Tibial nerve (tissue), 4 donors: ENCODE results near the gene NUDT16L1. TPM values are rescaled to one million over a fixed set of nuclear protein-coding genes. Genes with fewer than 3 reads are reported as not detected.

Experiments
- DNase-seq, 2 donors: peaks; one replicate each; pipeline ENCODE4 v3.0.0-alpha.2; 2019; ENCODE audit warnings: low spot score in 2 of 2
- H3K27ac ChIP-seq, 4 donors: fragments of 200-600 bp; sonication (generic) in 3 of 4; one replicate each; pipeline ENCODE4 v1.5.1; 2017 to 2019; ENCODE audit warnings: mild to moderate bottlenecking in 1 of 4
- H3K27me3 ChIP-seq, 2 donors: fragments of 200-600 bp; sonication (generic) in 1 of 2; one replicate each; pipeline versions ENCODE4 v1.5.1 to v1.6.0; 2017 to 2019
- H3K36me3 ChIP-seq, 3 donors: fragments of 200-600 bp; sonication (generic); one replicate each; pipeline ENCODE4 v1.5.1; 2018 to 2019
- H3K4me1 ChIP-seq, 4 donors: fragments of 200-600 bp; sonication (generic) in 3 of 4; one replicate each; pipeline ENCODE4 v1.5.1; 2017 to 2019
- H3K4me3 ChIP-seq, 4 donors: fragments of 200-600 bp; sonication (generic) in 3 of 4; one replicate each; pipeline ENCODE4 v1.5.1; 2017 to 2019; ENCODE audit warnings: mild to moderate bottlenecking in 1 of 4, moderate library complexity in 1 of 4
- H3K9me3 ChIP-seq, 4 donors: fragments of 200-600 bp; sonication (generic) in 3 of 4; one replicate each; pipeline ENCODE4 v1.5.1; 2017 to 2019
- CTCF ChIP-seq, 5 experiments: fragments of 200-600 bp in 3 of 5; fragments of 450-650 bp in 2 of 5; sonication (generic) in 3 of 5; IDR thresholded peaks; one replicate each; pipeline ENCODE4 v1.5.1; 2016 to 2019; ENCODE audit warnings: antibody characterized with exemption in 5 of 5, mild to moderate bottlenecking in 3 of 5, moderate library complexity in 2 of 5
- EP300 ChIP-seq, 2 donors: sonication (generic); formaldehyde crosslinking; IDR thresholded peaks; one replicate each; pipeline ENCODE4 v1.6.1; 2017; ENCODE audit warnings: antibody characterized with exemption in 2 of 2, mild to moderate bottlenecking in 1 of 2
- POLR2A ChIP-seq, 2 donors: fragments of 450-650 bp; IDR thresholded peaks; one replicate each; pipeline ENCODE4 v1.6.1; 2017; ENCODE audit warnings: antibody characterized with exemption in 2 of 2, mild to moderate bottlenecking in 2 of 2, moderate library complexity in 2 of 2
- WGBS, 2 donors: methylation state at CpG; one replicate each; pipeline ENCODE4 v1.1.5; 2018; 5-methylcytosine and 5-hydroxymethylcytosine counted together
- total RNA-seq, 4 donors: library from RNA; depleted of rRNA; stranded (reverse); fragments of >200 nt; gene quantifications; one replicate each; pipeline ENCODE4 v1.1.0, GENCODE V29; 2016

NUDT16L1 gene
- total RNA-seq, 4 donors from 2014 or later = 30.3 to 63.7 (median 48.5) TPM

DNA sequence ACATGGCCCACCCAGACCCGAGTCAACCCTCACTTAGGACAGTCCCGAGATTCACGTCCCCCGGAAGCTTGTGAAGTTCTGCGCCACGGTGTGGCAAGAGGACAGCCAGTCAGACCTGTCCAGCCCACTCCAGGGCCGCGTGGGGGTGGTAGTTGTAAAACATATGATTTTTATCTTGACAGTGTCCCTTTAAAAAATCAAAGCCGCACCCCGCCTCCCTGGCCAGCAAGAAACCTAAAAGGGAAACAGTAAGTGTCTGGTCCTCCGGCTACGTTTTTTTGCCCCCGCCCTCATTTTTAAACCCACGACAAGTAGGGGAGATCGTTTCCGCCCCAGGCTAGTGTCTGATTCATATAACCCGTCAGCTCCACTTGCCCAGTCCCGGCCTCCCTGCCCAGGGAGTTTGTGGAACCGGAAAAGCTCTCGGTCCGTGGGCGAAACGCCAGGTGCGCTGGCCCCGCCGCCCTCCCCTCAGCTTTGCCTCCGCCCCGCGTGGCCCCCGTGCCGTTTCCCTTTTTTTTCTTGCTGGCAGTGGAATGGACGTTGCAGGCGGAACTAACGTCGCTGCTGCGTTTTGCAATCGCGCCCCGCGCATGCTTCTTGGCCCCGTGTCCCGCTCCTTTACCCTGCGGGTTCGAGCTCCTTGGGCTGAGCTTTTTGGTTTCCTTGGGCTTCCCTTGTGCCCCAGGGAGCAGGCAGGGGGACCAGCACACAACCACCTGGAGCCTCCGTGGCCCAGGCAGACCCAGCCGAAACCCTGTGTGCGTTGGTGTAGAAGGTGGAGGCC is 13.3 kb upstream of the NUDT16L1 start:
- no peaks in the 10 kb centered on the region for H3K9me3 ChIP-seq
- peaks cover 0 to 33% (median 4%) of the 10 kb centered on the region in 4 donors for H3K4me1 ChIP-seq
- peaks cover 0 to 97% (median 6%) of the 10 kb centered on the region in 3 donors for H3K36me3 ChIP-seq
- H3K4me3 ChIP-seq = peak overlapping the region in 2 of 4 donors; percentile 22 to 45
- peak overlapping the region in 3 of 4 donors; percentile 73 to 81 (median 81) for H3K27ac ChIP-seq
- 73 to 76% methylated on average over 47 of the region's 47 CpGs for WGBS, 2 donors
- TF ChIP-seq EP300 (IDR thresholded peaks at IDR 0.05) = peak in 1 of 2 donors; percentile 63
- no peak for TF ChIP-seq POLR2A (IDR thresholded peaks at IDR 0.05)
- no peak for TF ChIP-seq CTCF (IDR thresholded peaks at IDR 0.05)
- H3K27me3 ChIP-seq = no peaks in the 10 kb centered on the region
- DNase-seq = peak; percentile 45 to 54

GRCh38 chr16:4680673-4681470 is 12.5 kb upstream of the NUDT16L1 start:
- WGBS, 2 donors = 82 to 87% methylated on average over 24 to 26 of the region's 26 CpGs
- Histone ChIP-seq H3K36me3 (peaks cover 0 to 98% (median 6%) of the 10 kb centered on the region in 3 donors), H3K27me3 (no peaks in the 10 kb centered on the region), H3K4me1 (peaks cover 0 to 33% (median 2%) of the 10 kb centered on the region in 4 donors), H3K4me3 (peak overlapping the region in 1 of 4 donors; percentile 45), H3K27ac (peak overlapping the region in 3 of 4 donors; percentile 73 to 81 (median 81)), H3K9me3 (no peaks in the 10 kb centered on the region)
- no peak for DNase-seq
- no peak for TF ChIP-seq CTCF (IDR thresholded peaks at IDR 0.05)
- TF ChIP-seq EP300 (IDR thresholded peaks at IDR 0.05) = no peak

DNA sequence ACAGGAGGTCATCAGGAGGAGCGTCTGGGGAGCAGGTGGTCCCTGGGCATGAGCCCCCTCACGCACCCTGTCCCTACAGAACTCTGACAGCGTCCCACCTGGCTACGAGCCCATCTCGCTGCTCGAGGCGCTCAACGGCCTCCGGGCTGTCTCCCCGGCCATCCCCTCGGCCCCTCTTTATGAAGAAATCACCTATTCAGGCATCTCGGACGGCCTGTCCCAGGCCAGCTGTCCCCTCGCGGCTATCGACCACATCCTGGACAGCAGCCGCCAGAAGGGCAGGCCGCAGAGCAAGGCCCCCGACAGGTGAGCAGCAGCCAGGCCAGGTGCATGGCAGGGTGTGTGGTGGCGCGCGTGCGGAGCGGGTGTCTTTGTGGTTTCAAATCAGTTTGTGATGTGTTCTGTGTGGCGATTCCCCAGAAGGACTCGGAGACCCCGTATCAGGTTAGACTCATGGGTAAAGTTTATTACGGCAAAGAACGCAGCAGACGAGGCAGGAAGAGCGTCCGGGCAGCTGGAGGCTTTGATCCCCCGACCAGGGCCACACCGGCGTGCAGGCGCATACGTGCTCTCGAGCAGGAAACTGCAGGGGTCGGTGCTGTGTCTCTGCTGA is 11.8 kb upstream of the NUDT16L1 start:
- WGBS, 2 donors = 92 to 94% methylated on average over 37 to 38 of the region's 39 CpGs
- Histone ChIP-seq H3K9me3 (no peaks in the 10 kb centered on the region), H3K27me3 (no peaks in the 10 kb centered on the region), H3K36me3 (peaks cover 0 to 98% (median 8%) of the 10 kb centered on the region in 3 donors), H3K27ac (peak overlapping the region in 2 of 4 donors; percentile 81), H3K4me1 (peaks cover 0 to 32% (median 0%) of the 10 kb centered on the region in 4 donors), H3K4me3 (no peak overlapping the region)
- DNase-seq = no peak
- TF ChIP-seq CTCF (IDR thresholded peaks at IDR 0.05) (no peak), EP300 (IDR thresholded peaks at IDR 0.05) (no peak), POLR2A (IDR thresholded peaks at IDR 0.05) (no peak)

DNA sequence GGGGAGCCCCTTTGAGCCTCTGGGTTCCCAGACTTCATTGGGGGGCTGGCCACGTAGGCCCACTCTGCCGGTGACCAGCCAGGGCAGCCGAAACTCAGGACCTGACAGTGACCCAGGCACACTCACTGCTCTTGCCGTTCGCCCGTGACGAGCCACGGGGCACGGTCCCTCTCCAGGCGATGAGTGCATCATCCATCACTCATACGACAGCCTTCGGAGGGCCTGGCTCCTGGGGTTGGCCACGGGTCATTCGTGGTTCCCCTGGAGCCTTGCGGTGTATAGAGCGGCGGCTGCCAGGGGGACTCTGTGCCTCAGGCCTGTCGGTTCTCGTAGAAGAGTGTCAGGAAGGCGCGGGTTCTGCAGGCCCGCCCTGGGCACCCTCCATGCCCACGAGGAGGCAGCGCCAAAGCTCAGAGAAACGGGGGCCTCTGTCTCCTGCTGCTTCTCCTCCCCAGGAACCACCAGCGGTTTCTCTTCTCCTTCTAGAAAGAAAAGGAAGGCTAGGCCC is 11.2 kb upstream of the NUDT16L1 start:
- H3K27me3 ChIP-seq = no peaks in the 10 kb centered on the region
- peak overlapping the region in 1 of 4 donors; percentile 34 for H3K27ac ChIP-seq
- H3K4me1 ChIP-seq = peaks cover 0 to 27% (median 0%) of the 10 kb centered on the region in 4 donors
- peaks cover 0 to 98% (median 12%) of the 10 kb centered on the region in 3 donors for H3K36me3 ChIP-seq
- no peaks in the 10 kb centered on the region for H3K9me3 ChIP-seq
- DNase-seq = no peak
- WGBS, 2 donors = 82 to 92% methylated on average over 6 to 23 of the region's 26 CpGs
- no peak overlapping the region for H3K4me3 ChIP-seq
- TF ChIP-seq EP300 (IDR thresholded peaks at IDR 0.05) (no peak), CTCF (IDR thresholded peaks at IDR 0.05) (no peak), POLR2A (IDR thresholded peaks at IDR 0.05) (no peak)
